ENCODE results near the gene YJEFN3. TPM values are rescaled to one million over a fixed set of nuclear protein-coding genes. Genes with fewer than 3 reads are reported as not detected.

The YJEFN3 gene
- total RNA-seq, 1 experiment from 2014 or later, result 7.9 TPM

DNA sequence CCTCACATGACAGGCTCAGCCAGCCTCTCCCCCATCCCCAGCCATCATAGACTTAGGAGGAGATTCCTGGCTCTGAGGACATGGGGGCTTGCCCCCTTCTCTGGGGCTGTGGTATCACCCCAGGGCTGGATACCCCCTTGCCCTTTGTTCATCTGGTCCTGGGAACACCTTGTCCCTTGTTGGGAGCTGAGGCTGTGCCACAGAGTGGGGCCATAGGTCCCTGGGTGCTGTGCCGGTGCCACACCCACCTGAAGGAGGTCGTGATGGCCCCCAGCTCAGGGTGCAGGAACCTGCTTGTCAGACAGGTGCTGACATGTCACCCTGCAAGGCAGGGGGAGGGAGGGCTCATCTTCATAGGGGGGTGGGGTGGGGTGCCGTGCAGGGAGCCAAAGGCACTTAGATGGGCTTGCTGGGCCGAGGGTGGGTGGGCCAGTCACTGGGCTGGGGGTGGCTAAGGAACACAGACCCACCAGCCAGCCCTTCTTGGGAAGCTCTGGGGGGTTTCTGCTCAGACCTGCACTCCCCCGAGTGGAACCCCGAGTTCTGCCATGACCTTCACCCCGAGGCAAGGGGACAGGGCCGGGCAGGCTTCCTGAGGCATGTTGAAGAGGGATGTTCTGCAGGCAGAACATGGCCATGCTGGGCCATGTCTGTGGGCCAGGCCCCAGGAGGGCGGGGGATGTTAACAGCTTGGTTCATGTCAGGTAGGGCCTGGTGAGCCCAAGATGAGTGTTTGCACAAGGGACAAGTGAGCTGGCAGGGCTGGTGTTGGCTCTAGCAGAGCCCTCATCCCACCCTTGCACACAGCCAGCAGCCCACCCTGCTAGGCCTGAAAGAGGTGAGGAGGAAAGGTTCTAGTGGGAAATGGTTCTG is 41.4 kb upstream of the YJEFN3 start:
- H3K27ac ChIP-seq (ENCODE audit: low read length), result no peak overlapping the region
- H3K4me1 ChIP-seq (ENCODE audit: low read length), result peaks cover 66% of the 10 kb centered on the region
- peaks cover 85% of the 10 kb centered on the region for H3K79me2 ChIP-seq (ENCODE audit: low read length)
- peak overlapping the region; percentile 25 for H3K9ac ChIP-seq (ENCODE audit: low read length)
- DNase-seq, result no peak
- peaks cover 4% of the 10 kb centered on the region; the same call in 1 of the 2 replicates for H4K20me1 ChIP-seq (ENCODE audit: insufficient read depth, low read depth, low read length)
- H3K27me3 ChIP-seq (ENCODE audit: low read length), result no peaks in the 10 kb centered on the region
- no peaks in the 10 kb centered on the region for H3K9me3 ChIP-seq (ENCODE audit: low read length)
- H3K9me2 ChIP-seq (replicated peaks; ENCODE audit: insufficient read depth, low read length), result no peaks in the 10 kb centered on the region
- peaks cover 8% of the 10 kb centered on the region; the same call in 1 of the 2 replicates for H3K36me3 ChIP-seq (ENCODE audit: insufficient read depth, low read length)
- H2AFZ ChIP-seq (ENCODE audit: low read length), result no peak overlapping the region
- H3K4me2 ChIP-seq (ENCODE audit: low read depth, low read length, poor library complexity, severe bottlenecking), result no peak overlapping the region
- no peak overlapping the region for H3K4me3 ChIP-seq (ENCODE audit: low read length)

- Histone ChIP-seq H2AFZ (ENCODE audit: low read length) (no peak overlapping the region), H3K36me3 (ENCODE audit: insufficient read depth, low read length) (peaks cover 10% of the 10 kb centered on the region; the same call in 1 of the 2 replicates), H3K4me2 (ENCODE audit: low read depth, low read length, poor library complexity, severe bottlenecking) (peak overlapping the region; percentile 58), H3K27ac (ENCODE audit: low read length) (peak overlapping the region; percentile 74), H3K9ac (ENCODE audit: low read length) (peak overlapping the region; percentile 50), H3K9me2 (replicated peaks; ENCODE audit: insufficient read depth, low read length) (no peaks in the 10 kb centered on the region), H3K4me1 (ENCODE audit: low read length) (peaks cover 66% of the 10 kb centered on the region), H3K27me3 (ENCODE audit: low read length) (no peaks in the 10 kb centered on the region), H3K79me2 (ENCODE audit: low read length) (peaks cover 82% of the 10 kb centered on the region), H3K4me3 (ENCODE audit: low read length) (no peak overlapping the region), H3K9me3 (ENCODE audit: low read length) (no peaks in the 10 kb centered on the region), H4K20me1 (ENCODE audit: insufficient read depth, low read depth, low read length) (peaks cover 5% of the 10 kb centered on the region; the same call in 1 of the 2 replicates)
- DNase-seq, result no peak
Measured at GRCh38 chr19:19487950-19488874, 40.5 kb upstream of the YJEFN3 start.

DNA sequence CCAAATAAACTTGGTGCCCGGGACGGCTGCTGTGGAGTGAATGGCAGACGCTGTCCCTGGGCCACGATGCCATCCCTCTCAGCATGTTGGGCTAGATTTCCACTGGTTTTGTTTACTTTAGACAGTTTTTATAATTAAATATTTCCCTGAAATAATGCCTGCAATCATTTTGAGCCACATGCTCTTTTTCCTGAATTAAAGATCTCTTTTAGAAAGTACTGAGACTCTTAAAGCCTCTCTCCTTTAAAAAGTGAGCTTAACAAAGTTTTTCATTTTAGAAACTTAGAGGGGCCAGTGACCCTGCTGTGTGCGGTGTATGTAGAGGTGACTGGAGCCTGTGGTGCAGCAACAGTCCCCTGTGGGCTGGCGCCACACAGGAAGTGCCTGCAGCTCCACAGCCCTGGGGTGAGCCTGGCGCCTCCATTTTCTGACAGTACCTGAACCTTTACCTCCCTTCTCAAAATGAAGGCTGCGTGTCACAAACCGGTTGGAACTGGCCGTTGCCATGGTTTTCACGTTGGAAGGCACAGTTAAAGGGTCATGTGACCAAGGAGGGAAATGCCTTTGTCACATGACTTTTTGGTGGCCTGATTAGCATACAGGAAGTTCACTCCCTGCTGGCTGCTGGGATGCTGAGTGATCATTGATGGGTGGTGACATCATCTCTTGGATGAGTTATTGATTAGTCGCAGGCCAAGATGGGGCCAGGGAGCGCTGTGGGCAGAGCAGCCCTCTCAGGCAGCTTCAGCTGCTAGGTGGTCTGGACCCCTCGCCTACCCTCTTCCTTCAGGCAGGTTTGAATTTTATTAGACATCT is 39.6 kb upstream of the YJEFN3 start:
- peak; percentile 92 for DNase-seq
- no peaks in the 10 kb centered on the region for H3K9me2 ChIP-seq (replicated peaks; ENCODE audit: insufficient read depth, low read length)
- H4K20me1 ChIP-seq (ENCODE audit: insufficient read depth, low read depth, low read length), result peaks cover 5% of the 10 kb centered on the region; the same call in 1 of the 2 replicates
- H3K27ac ChIP-seq (ENCODE audit: low read length), result peak overlapping the region; percentile 74
- H3K27me3 ChIP-seq (ENCODE audit: low read length), result no peaks in the 10 kb centered on the region
- H3K4me2 ChIP-seq (ENCODE audit: low read depth, low read length, poor library complexity, severe bottlenecking), result peak overlapping the region; percentile 58
- no peak overlapping the region for H2AFZ ChIP-seq (ENCODE audit: low read length)
- no peaks in the 10 kb centered on the region for H3K9me3 ChIP-seq (ENCODE audit: low read length)
- H3K79me2 ChIP-seq (ENCODE audit: low read length), result peaks cover 82% of the 10 kb centered on the region
- peak overlapping the region; percentile 50 for H3K9ac ChIP-seq (ENCODE audit: low read length)
- peaks cover 62% of the 10 kb centered on the region for H3K4me1 ChIP-seq (ENCODE audit: low read length)
- peaks cover 13% of the 10 kb centered on the region; the same call in 1 of the 2 replicates for H3K36me3 ChIP-seq (ENCODE audit: insufficient read depth, low read length)
- H3K4me3 ChIP-seq (ENCODE audit: low read length), result no peak overlapping the region

GRCh38 chr19:19489804-19490204 is 38.9 kb upstream of the YJEFN3 start:
- Histone ChIP-seq H4K20me1 (ENCODE audit: insufficient read depth, low read depth, low read length) (peaks cover 5% of the 10 kb centered on the region; the same call in 1 of the 2 replicates), H3K4me3 (ENCODE audit: low read length) (no peak overlapping the region), H3K36me3 (ENCODE audit: insufficient read depth, low read length) (peaks cover 13% of the 10 kb centered on the region; the same call in 1 of the 2 replicates), H3K9ac (ENCODE audit: low read length) (peak overlapping the region; percentile 50), H3K4me1 (ENCODE audit: low read length) (peaks cover 55% of the 10 kb centered on the region), H2AFZ (ENCODE audit: low read length) (no peak overlapping the region), H3K4me2 (ENCODE audit: low read depth, low read length, poor library complexity, severe bottlenecking) (peak overlapping the region; percentile 58), H3K27me3 (ENCODE audit: low read length) (no peaks in the 10 kb centered on the region), H3K79me2 (ENCODE audit: low read length) (peaks cover 82% of the 10 kb centered on the region), H3K9me3 (ENCODE audit: low read length) (no peaks in the 10 kb centered on the region), H3K27ac (ENCODE audit: low read length) (peak overlapping the region; percentile 74), H3K9me2 (replicated peaks; ENCODE audit: insufficient read depth, low read length) (no peaks in the 10 kb centered on the region)
- DNase-seq, result no peak

DNA sequence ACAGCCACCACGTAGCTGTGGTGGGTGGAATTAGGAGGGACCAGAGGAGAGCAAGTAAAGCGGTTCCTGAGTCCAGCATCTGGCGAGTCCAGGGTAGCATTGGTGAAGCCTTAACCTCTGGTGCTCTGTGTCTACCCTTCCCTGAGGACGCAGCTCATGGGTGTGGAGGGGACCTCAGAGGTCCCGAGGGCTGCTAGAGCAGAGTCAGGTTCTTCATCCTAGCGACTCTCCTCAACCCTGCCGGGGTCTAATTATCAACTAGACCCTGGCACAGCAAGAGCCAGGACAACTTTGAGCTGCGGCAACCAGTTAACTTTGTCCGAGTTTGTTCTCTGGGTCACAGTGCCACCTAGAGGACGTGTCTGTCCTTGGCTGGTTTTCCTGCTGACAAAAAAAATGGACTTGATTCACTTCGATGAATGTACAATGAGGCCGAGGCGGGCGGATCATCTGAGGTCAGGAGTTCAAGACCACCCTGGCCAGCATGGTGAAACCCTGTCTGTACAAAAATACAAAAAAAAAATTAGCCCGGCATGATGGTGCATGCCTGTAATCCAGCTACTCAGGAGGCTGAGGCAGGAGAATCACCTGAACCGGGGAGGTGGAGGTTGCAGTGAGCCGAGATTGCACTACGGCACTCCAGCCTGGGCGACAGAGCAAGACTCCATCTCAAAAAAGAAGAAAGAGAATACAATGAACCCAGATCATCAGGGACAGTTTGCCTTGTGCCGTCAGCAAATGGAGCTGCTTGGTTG is 38.3 kb upstream of the YJEFN3 start:
- H3K9ac ChIP-seq (ENCODE audit: low read length), result peak overlapping the region; percentile 50; the same call in 1 of the 2 replicates
- peak overlapping the region; percentile 58 for H3K4me2 ChIP-seq (ENCODE audit: low read depth, low read length, poor library complexity, severe bottlenecking)
- H4K20me1 ChIP-seq (ENCODE audit: insufficient read depth, low read depth, low read length), result peaks cover 5% of the 10 kb centered on the region; the same call in 1 of the 2 replicates
- H3K79me2 ChIP-seq (ENCODE audit: low read length), result peaks cover 76% of the 10 kb centered on the region
- peaks cover 49% of the 10 kb centered on the region for H3K4me1 ChIP-seq (ENCODE audit: low read length)
- no peaks in the 10 kb centered on the region for H3K9me3 ChIP-seq (ENCODE audit: low read length)
- no peak overlapping the region for H3K4me3 ChIP-seq (ENCODE audit: low read length)
- H3K36me3 ChIP-seq (ENCODE audit: insufficient read depth, low read length), result peaks cover 13% of the 10 kb centered on the region; the same call in 1 of the 2 replicates
- H3K9me2 ChIP-seq (replicated peaks; ENCODE audit: insufficient read depth, low read length), result no peaks in the 10 kb centered on the region
- peak; percentile 91 for DNase-seq
- no peaks in the 10 kb centered on the region for H3K27me3 ChIP-seq (ENCODE audit: low read length)
- H2AFZ ChIP-seq (ENCODE audit: low read length), result no peak overlapping the region
- H3K27ac ChIP-seq (ENCODE audit: low read length), result peak overlapping the region; percentile 74

DNA sequence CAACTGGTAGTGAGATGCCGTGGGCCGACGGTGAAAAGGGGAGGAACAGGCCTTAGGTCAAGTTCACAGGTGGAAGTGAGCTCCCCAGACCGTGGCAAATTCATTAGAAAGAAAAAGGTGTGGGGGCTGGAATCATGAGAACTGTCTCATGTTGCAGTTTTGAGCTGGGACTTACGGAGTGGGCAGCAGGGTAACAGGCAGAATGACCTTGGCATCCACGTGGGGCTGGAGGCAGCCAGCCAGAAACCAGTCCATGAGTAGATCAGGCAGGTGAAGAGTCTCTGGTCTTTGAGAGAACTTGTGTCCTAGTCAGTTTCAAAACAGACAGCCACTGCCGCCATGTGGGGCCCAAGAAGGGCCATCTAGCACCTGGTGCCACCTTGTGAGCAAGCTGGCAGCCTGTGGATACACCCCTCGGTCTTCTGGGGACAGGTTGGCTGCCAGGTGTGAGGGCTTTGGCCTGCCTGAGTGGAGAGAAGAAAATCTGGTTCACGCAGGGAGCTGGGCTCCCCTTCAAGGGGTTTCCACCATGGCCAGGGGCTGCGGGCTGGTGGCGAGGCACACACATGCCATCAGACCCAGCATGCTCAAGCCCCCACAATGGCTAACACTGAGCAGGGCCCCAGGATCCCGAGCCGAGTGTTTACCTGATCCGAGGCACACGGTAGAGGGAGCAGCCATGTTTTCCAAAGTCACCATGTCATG is 37.2 kb upstream of the YJEFN3 start:
- no peak overlapping the region for H2AFZ ChIP-seq (ENCODE audit: low read length)
- H4K20me1 ChIP-seq (ENCODE audit: insufficient read depth, low read depth, low read length), result 0 out of 2 replicates have a peak, but pooled peaks cover 5% of the 10 kb centered on the region
- no peaks in the 10 kb centered on the region for H3K9me2 ChIP-seq (replicated peaks; ENCODE audit: insufficient read depth, low read length)
- H3K79me2 ChIP-seq (ENCODE audit: low read length), result peaks cover 71% of the 10 kb centered on the region
- H3K36me3 ChIP-seq (ENCODE audit: insufficient read depth, low read length), result peaks cover 13% of the 10 kb centered on the region; the same call in 1 of the 2 replicates
- no peak for DNase-seq
- peaks cover 39% of the 10 kb centered on the region for H3K4me1 ChIP-seq (ENCODE audit: low read length)
- H3K9ac ChIP-seq (ENCODE audit: low read length), result no peak overlapping the region
- no peaks in the 10 kb centered on the region for H3K27me3 ChIP-seq (ENCODE audit: low read length)
- no peak overlapping the region for H3K4me2 ChIP-seq (ENCODE audit: low read depth, low read length, poor library complexity, severe bottlenecking)
- no peak overlapping the region for H3K27ac ChIP-seq (ENCODE audit: low read length)
- H3K4me3 ChIP-seq (ENCODE audit: low read length), result no peak overlapping the region
- H3K9me3 ChIP-seq (ENCODE audit: low read length), result no peaks in the 10 kb centered on the region
